SK-N-SH (cell line): ENCODE measurements around the gene LPGAT1.

Experiments
- CTCF ChIP-seq: fragments of 200-600 bp; sonication (generic); IDR thresholded peaks from 2 replicates; pipeline ENCODE4 v1.6.1; 2017; ENCODE audit warnings: antibody characterized with exemption, mild to moderate bottlenecking, moderate library complexity
- MAX ChIP-seq: IDR thresholded peaks from 2 replicates; pipeline ENCODE4 v1.4.0; 2012; ENCODE audit warnings: low read depth
- SIN3A ChIP-seq: IDR thresholded peaks from 2 replicates; pipeline ENCODE4 v1.6.1; 2012; ENCODE audit warnings: low read depth, mild to moderate bottlenecking, low read length, moderate library complexity, borderline replicate concordance

GRCh38 chr1:211822677-211823407, 7.7 kb downstream of the LPGAT1 start:
- TF ChIP-seq MAX: no peak
- no peak for TF ChIP-seq CTCF
- TF ChIP-seq SIN3A: no peak
